CD4-positive, alpha-beta T cell treated with Interleukin-1 beta for 1 hour (primary cell): Measurements from ENCODE around the gene MYH4.

Experiments
- DNase-seq, 2 donors: peaks; one replicate each; pipeline ENCODE4 v3.0.0-alpha.2; 2020 to 2022

MYH4 gene

DNA sequence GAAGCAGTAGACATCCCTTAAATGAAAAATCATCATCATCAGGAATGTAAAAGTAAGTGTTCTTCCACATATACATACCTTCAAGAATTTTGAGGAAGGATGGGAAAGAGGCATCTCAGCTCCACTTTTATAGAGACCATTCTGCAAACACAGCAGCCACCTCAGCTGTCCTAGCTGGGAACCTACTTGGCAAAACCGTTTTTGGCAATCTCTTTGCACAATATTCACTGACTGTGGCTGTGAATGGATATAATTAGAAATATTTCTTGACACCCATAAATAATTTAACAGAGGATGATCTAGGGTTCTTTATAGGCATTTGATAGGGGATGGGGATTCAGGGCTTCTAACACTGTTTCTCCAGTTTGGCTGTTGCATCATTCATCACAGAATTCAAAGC lies at the start of gene MYH4:
MYH4 (minus strand) TSS at position 101 of the 400 bp plus-strand sequence. CDS start 2,814 bp downstream, outside the sequence.
- DNase-seq = no peak

DNA sequence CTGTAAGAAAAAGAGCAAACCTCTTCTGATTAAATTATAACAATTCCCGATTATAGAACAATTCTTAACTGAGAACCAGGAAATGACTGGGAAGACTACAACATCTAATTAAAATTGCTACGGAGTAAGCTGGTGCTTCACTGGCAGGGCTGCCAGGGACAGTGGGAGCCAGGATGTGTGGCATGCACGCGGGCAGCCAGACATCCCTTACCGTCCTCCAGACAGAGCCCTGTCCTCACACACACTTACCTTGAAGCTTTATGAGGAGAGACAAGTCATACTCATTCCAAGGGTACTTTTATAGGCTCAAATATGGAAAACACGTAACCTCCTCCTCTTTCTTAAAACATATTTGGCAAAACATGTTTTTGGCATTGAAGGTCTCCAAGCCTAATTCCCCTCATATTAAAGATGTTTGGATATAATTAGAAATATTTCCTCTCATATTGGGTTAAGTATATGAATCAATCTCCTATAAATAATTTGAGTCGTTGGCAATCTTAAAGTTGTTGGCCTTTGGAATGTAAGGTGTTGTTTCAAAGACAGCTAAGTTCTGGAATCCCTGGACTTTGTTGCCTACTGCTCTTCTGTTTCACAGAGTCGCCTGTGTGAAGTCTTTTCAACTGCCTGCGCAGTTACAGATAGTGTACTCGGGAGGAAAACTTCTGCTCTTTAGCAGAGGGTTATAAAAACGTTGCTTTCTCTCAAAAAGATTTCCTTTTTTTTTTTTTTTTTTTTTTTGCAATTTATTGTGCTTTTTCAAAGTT lies 49.1 kb upstream of the MYH4 start, which contains the start of gene MYH1:
MYH1 (minus strand) TSS at position 272 of the 767 bp plus-strand sequence. CDS start 1,900 bp downstream, outside the sequence.
- no peak for DNase-seq

DNA sequence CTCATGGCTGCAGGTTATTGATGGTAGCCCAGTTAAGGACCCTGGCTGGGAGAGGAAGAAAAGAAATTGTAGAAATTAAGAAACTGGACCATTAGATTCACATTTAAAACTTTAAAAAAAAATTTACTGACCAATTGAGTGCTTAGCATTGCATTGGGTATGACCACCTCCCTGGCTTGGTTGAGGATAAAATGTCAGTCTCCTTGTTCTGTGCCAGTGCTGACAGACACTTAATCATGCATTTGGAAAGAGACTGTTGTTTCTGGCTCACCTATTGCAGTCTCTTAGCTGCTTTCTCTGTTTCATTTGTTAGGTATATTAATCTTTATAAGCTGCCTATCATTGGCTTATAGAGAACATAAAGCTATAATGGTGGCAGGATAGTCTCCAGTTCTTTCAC lies 47.3 kb upstream of the MYH4 start:
- DNase-seq = no peak

DNA sequence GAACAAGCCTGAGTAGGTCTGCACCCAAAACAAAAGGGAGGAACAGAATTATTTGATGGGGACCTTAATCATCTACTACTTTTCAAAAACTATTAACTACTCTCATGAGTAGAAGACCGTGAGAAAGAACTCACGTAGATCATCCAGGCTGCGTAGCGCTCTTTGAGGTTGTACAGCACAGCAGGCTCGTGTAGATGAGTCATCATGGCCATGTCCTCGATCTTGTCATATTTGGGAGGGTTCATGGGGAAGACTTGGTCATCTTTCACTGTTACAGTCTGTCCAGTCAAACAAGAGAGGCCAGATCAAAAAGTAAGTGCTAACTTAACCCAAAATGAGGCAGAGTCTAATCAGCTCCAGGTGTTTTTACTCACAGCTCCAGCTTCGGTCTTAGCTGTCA lies 46.7 kb upstream of the MYH4 start:
- DNase-seq = no peak

DNA sequence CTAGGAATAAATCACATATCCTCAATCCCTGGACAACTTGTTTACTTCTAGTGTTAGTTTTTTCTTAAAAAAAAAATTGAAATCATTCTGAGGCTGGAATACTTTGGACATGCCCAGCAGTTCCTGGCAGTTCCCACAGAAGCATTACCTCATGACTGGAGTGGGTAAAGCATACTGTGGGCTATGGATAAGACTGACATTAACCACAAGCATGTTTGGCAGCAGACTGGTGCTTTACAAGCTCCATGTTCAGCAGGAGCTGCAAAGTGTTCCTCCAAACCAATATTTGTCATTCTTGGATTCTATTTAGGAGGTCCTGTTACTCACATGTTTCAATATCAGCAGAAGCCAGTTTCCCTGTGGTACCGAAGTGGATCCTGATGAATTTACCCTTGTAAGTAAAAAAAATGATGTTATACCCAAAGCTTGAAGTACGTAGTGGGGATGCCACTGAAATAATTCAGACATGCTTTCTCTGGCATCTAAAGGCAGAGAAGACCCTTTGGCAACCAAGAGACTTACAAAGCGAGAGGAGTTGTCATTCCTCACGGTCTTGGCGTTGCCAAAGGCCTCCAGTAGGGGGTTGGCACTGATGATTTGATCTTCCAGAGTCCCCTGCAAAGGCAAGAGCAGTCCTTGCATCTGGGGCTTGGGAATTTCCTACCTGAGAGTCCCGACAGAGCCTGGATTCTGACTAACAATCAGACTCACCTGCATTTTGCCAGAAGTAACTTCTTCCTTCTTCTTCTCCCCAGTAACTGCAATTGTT lies 44.1 kb upstream of the MYH4 start:
- DNase-seq = no peak

DNA sequence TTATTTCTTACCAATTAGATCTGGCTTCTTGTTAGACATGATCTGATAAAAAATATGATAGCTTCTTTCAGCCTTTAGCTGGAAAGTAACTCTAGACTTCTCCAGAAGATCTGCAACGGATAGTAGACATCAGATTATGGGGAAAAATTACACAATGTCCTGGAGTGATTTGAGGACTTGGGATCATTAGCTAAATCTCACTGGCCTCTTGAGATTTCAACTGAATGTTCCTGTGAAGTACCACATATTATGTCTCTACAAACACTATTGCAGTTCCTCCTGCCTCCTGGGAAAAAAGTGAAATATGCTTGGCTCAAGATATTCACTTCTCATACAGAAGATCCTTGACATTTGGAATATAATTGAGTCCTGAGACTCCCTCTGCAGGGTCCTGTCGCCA lies 43.5 kb upstream of the MYH4 start:
- DNase-seq = no peak

DNA sequence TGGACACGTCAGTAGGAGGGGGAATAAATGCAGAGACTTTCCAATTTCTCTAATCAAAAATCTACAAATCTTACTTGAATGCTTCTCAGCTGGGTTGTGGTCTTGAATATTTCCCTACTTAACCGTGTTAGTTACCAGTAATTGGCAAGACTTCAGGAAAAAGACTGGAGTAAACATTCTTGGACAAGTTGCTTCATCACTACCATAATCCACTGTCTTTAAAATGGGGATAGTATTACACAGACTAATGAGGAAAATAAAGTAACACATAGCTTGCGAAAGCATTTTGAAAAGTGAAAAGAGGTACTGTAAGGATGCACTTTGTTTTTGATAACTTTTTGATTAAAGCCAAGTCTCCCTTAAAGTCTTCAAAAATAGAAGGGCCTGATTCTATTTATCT lies 30.6 kb upstream of the MYH4 start:
- DNase-seq = no peak

DNA sequence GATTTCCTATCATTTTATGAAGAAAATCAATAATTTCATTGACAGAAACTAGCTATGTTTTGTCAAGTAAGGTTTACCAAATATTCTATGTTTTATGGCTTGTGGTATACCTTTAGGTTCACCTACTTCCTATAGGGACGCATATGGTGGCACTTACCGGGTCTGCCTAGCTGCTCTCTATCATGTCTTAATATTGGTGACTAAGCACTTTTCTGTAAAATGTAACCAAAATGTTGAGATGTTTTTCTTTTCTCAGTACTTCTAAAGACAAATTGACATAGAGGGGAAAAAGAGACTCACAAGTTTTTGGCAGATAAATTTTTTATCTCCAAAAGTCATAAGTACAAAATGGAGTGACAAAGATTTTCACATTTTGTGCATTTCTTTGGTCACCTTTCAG lies 22.6 kb upstream of the MYH4 start:
- DNase-seq = no peak

DNA sequence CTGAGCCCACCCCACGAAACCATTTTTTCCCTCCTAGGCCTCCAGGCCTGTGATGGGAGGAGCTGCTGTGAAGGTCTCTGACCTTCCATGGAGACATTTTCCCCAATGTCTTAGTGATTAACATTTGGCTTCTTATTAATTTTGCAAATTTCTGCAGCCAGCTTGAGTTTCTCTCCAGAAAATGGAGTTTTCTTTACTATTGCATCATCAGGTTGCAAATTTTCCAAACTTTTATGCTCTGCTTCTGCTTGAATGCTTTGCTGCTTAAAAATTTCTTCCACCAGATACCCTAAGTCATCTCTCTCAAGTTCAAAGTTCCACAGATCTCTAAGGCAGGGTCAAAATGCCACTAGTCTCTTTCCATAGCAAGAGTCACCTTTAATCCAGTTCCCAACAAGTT lies 12.9 kb upstream of the MYH4 start:
- no peak for DNase-seq

DNA sequence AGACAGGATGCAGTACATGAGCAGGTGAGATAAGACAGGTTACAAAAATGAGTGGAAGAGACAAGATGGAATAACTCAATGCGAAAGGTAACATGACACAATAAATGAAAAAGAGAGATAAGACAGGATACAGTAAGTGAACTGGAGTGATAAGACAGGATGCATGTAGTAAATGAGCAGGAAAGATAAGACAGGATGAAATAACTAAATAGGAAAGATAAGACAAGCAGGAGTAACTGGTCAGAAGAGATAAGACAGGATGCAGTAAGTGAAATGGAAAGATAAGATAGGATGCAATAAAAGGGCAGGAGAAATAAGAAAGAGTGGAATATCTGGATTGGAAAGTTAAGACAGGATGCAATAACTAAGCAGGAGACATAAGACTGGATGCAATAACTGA lies 8.3 kb upstream of the MYH4 start:
- DNase-seq = no peak

DNA sequence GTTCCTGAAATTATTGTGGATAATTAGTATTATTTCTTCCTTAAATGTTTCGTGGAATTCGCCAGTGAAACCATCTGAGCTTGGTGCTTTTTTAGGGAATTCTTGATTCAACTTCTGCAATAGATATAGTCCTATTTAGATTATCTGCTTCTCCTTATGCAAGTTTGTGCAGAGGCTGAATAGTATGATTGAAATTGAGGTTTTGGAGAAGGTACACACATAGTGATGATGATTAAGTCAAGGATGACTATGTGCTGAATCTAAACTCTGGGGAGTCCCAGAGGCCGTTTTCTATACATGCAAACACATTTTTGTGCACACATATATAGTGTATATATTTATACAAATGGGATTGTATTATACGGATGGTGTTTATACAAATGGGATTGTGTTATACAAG lies 5.2 kb upstream of the MYH4 start:
- no peak for DNase-seq

DNA sequence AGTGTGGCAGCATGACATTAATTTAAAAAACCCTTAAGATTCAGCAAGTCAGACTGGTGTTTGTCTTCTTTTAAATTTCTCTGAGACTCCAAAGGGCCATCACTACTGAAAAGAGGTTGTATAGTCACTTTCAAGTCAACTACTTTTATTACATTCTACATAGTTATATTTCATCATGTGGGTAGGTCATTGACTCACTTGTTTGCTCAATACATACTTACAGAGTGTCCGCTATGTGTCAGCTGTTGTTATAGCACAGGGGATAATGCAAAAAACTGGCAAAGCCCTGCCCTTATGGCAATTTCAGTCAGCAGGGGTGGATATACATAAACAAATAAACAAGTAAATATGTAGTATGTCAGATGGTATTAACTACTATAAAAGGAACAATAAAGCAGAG lies 2.5 kb upstream of the MYH4 start:
- no peak for DNase-seq

DNA sequence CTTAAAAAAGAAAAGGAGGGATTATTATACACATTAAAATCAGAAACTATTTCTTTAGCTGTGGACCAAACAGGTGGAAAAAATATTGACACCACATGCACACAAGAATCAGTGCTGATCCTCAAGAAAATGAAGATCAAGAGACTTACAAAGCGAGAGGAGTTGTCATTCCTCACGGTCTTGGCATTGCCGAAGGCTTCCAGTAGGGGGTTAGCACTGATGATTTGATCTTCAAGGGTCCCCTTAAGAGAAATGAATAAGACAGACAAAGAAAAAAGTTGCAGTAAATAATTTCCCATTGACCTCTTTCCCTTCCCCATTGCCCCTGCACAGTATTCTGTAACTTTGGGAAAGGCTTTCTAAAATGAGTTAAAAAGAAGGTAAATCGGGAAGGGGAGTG lies 6.0 kb downstream of the MYH4 start:
- no peak for DNase-seq

DNA sequence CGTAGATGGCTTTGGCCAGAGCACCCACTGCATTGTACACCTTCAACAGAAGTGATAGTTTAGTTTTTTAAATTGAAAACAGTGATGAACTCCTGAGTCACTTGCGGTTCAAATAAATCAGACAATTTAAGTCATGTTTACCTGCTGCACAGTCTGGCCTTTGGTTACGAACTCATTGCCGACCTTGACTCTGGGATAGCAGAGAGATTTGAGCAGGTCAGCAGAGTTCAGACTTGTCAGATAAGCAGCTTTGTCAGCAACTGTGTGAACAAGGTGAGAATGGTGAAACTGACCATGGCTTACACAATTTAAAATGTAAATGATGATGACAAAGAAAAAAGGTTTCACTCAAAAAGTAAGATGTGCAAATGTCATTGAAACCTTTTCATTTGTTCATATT lies 9.3 kb downstream of the MYH4 start:
- no peak for DNase-seq

DNA sequence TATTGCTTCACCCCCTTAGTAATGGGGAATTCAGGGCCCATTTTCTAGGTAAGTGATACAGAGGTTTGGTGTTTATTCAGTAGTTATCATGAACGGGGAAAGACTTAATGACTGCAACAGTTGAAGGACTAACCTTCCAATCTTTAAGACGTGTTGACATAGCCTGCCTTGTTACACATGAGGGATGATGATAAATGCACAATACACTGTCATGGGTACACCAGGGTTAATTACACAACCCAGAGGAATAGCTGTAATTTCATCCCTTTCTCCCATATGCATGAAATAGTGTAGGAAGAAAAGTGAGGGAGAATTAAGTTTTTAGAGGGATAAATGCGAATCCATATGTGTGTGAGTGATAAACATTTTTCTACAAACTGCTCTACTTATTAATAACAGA lies 10.7 kb downstream of the MYH4 start:
- no peak for DNase-seq

DNA sequence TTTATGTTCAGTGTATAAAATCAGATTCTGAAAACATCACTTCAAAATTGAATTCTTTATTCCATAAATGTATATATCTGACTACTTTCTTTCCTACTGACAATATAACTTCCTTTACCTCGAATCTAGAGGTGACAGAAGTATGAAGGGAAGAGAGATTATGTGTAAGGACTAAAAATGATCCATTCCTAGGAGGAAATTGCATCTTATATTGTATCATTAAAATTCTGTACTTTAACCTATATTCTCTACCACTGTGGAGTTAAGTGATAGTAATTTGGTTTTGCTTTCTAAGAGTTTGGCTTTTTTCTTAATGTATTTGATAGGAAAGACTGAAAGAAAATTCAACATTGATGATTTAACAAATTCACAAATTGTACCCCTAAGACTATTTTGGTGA lies 11.4 kb downstream of the MYH4 start:
- no peak for DNase-seq

DNA sequence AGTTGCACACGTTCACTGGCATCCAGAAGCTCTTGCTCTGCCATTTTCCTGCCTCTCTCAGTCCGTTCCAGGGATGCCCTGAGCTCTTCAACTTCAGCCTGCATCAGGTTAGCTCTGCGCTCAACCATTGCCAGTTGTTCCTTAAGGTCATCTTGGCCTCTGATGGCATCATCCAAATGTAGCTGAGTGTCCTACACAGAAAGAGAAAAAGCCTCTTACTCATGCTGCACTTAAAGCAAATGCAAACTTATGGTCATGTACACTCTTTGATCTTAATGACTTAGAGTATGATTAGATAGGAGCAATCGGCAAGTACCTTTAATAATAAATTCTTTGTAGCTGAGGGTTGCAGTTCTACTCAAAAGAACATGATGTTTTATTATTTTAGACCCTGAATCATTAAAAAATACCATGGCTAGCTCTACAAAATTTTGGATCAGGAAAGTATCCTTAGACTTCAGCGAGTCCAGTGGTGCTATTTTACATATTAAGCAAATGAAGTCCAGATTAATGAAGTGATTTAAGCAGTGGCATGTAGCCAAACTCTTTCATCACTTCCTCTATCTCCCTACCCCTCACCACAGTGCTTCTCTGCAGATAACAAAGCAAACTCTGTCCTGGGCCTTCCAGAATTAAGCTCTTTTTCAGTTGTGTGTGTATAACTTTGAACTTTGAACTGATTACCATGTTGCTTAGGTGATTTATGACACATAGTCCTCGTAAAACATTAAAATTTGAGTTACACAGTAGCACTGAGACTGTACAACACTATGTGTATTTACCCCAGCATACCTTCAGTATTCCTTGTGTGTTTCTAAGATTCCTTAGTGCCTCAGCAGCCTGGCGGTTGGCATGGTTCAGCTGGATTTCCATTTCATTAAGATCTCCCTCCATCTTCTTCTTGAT lies 22.1 kb downstream of the MYH4 start:
- DNase-seq = no peak

DNA sequence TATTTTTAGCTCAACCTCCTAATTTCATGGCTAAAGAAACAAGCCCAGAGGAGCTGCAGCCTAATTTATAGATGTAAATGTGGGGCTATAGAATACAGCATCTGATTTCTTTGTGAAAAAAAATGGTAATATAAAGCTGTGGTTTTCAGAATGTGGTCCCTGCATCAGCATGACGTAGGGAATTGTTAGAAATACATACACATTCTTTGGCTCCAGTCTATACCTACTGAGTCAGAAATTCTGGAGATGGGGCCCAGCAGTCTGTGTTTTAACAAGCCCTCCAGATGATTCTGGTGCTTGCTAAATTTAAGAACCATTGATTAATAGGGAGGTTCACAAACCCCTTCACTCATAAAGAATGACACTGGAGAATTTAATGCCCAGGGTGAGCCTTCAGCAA lies 29.5 kb downstream of the MYH4 start:
- no peak for DNase-seq

DNA sequence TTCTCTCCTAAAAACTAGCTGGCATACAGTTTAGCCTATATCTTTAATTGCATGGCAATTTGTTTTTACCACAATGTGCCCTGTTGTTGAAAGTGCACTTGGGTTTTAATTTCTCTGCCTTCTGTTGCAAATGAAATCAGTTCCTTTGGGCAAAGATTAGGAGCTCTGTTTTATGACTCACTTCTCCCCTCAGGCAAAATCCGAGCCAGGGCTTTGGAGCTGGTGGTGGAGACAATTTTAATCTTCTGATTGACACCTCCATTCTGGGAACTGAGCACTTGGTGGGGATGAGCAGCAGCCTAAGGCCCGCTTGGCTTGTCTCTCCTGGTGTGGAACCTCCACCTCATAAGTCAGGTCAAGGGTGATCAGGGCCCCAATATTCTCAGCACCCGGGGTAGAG lies 34.3 kb downstream of the MYH4 start:
- no peak for DNase-seq

DNA sequence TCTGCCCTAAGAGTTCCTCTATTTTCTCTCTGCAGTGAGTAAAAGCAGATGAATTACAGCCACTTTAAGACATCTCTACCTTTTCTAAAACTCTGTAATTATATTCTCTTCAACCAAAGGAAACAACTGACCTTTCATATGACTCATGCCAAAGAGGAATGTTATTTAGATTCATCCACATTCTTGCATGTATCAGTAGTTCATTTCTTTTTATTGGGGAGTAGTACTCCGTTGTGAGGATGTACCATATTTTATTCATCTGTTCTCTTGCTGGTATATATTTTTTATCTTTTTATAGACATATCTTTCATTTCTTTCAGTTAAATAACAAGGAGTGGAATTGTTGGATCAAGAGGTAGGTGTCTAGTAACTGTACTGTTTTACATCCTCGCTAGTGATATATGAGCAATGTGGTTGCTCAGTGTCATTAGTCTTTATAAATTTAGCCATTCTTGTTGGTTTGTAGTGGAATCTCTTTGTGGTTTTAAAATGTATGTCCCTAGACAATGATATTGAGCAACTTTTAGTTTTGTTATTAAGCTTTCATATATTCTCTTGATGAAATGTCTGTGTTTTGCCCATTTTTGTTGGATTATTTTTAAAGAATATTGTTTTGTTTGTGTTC lies 39.8 kb downstream of the MYH4 start:
- no peak for DNase-seq

DNA sequence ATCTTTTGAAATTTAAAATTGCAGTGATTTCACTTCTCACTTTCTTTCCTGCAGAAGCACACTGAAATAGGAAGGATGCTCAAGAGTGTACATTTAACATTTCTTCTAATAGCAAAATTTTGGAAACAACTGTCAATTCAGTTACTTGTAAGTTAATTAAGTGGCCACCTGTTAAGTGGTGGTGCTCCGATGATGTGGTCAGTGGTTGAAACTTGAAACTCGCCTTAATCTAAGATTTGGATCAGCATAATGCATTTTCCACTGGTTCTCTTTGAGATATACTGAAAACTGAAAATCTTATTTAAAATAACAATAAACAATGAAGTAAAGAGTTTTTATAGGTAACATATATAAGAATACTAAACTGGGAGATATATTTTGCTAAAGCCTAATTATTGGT lies 40.6 kb downstream of the MYH4 start:
- DNase-seq = no peak

DNA sequence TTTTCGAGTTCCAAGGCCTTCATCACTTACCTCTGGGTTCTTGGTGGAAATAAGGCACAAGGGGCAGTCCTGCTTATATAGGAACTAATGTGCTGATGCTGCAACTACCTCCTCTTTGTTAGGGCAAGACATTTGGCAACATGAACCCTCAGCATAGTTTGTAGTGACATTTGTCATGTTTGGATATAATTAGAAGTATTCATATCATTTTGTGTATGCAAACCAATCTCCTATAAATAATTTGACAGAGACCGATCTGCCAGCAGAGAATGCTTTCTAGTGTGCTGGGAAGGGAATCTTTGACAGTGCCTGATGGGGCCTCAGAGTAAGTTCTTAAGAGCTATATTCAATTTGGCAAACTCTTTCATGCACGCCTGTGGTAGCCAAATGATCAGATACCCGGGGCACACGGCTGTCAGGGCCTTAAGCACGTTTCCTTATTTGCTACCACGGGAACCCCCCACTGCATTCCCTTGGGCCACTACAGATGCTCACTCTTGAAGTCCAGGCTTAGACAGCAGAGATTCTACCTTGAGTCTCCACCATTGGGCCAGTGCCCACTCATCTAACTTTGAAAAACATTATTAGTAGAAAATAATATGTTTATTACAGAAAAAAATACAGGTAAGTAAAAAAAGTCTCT lies 47.3 kb downstream of the MYH4 start, which contains the start of gene MYH8:
MYH8 (minus strand) TSS at position 51 of the 643 bp plus-strand sequence. CDS start 1,723 bp downstream, outside the sequence.
- no peak for DNase-seq
